ENCODE data around the gene TRIM8.
"Not testable (repeated sequence)": the region's sequence is repeated elsewhere in the genome, so short reads cannot be mapped to it uniquely, and the experiment has no call there.

TRIM8 gene

DNA sequence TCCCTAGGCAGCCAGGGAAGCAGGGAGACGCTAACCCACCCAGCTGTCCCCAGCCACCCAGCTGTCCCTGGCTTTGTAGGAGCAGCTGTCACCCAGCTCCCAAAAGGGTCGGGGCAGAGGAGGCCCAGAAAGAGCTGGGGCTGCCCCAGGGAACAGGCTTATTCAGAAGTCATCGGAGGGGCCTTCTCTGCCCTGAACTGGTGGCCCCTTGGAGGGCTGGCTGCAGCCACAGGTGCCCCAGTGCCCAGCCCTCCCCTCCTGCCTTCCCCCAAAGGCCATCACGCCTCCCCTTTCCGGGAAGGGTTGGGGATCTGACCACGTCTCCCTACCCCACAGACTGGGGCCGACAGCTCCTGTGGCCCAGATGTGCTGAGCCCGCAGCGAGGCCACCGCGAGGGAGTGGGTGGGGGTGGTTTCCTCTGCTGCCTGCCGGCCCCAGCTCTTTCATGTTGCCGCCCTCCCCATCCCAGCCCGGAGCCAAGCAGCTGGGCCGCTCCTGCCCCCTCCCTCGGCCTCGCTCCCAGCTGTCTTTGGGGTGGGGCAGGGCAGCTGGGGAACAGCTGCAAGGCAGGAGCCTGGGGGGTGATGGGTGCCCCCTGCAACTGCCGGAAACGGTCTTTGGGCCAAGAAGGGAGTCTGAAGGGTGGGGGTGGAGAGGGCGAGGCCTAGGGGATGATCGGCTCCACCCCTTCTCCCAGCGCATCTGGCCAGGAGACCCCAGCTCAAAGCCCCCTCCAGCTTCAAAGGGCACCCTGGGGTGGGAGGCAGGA lies 16.8 kb downstream of the TRIM8 start:
- Histone ChIP-seq H3K4me3 (ENCODE audit: low read length) (peak overlapping the region; percentile 59), H3K9me2 (replicated peaks; ENCODE audit: control insufficient read depth, low read length) (no peaks in the 10 kb centered on the region), H3K36me3 (ENCODE audit: control insufficient read depth, low read length) (peaks cover 27% of the 10 kb centered on the region), H4K20me1 (ENCODE audit: control insufficient read depth, insufficient read depth, low read depth, low read length) (no peaks in the 10 kb centered on the region), H3F3A (ENCODE audit: control insufficient read depth, insufficient read depth) (peaks cover 11% of the 10 kb centered on the region; the same call in 1 of the 2 replicates), H3K79me2 (ENCODE audit: control insufficient read depth, low read length) (no peaks in the 10 kb centered on the region), H3K27ac (ENCODE audit: low read depth, low read length) (peak overlapping the region; percentile 58), H3K4me2 (ENCODE audit: low read length) (peak overlapping the region; percentile 80), H3K9me3 (ENCODE audit: control insufficient read depth, insufficient read depth, low read length) (no peaks in the 10 kb centered on the region), H3K27me3 (ENCODE audit: control insufficient read depth, low read length) (no peaks in the 10 kb centered on the region), H3K4me1 (ENCODE audit: control insufficient read depth, low read length) (peaks cover 45% of the 10 kb centered on the region)
- TF ChIP-seq EZH2phosphoT487 (IDR thresholded peaks at IDR 0.05; ENCODE audit: borderline replicate concordance, low read length), result no peak
- TF ChIP-seq, protein P1, sequence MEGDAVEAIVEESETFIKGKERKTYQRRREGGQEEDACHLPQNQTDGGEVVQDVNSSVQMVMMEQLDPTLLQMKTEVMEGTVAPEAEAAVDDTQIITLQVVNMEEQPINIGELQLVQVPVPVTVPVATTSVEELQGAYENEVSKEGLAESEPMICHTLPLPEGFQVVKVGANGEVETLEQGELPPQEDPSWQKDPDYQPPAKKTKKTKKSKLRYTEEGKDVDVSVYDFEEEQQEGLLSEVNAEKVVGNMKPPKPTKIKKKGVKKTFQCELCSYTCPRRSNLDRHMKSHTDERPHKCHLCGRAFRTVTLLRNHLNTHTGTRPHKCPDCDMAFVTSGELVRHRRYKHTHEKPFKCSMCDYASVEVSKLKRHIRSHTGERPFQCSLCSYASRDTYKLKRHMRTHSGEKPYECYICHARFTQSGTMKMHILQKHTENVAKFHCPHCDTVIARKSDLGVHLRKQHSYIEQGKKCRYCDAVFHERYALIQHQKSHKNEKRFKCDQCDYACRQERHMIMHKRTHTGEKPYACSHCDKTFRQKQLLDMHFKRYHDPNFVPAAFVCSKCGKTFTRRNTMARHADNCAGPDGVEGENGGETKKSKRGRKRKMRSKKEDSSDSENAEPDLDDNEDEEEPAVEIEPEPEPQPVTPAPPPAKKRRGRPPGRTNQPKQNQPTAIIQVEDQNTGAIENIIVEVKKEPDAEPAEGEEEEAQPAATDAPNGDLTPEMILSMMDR (IDR thresholded peaks at IDR 0.05; ENCODE audit: low read depth, low read length, poor library complexity, severe bottlenecking), result no peak

DNA sequence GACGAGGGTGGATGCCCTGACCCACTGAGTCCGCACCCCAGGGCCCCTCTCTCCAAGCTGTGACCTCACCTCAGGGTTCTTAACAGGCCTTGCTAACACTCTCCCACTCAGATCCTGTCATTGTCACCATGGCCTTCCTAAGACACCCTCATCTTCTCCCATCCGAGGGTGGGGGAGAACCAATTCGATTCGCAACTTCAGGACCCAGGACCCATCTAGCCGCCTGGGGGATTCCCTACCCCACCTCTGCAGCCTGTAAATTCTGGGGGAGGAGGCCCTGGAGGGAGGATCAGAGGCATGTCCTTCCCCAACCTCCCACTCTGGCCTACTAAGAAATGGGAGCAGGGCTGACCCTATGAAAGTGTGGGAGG lies 17.4 kb downstream of the TRIM8 start:
- Histone ChIP-seq H3K27ac (ENCODE audit: low read depth, low read length) (peak overlapping the region; percentile 58), H3K9me3 (ENCODE audit: control insufficient read depth, insufficient read depth, low read length) (no peaks in the 10 kb centered on the region), H3F3A (ENCODE audit: control insufficient read depth, insufficient read depth) (peaks cover 11% of the 10 kb centered on the region; the same call in 1 of the 2 replicates), H3K4me3 (ENCODE audit: low read length) (peak overlapping the region; percentile 59; the same call in 1 of the 2 replicates), H4K20me1 (ENCODE audit: control insufficient read depth, insufficient read depth, low read depth, low read length) (no peaks in the 10 kb centered on the region), H3K79me2 (ENCODE audit: control insufficient read depth, low read length) (no peaks in the 10 kb centered on the region), H3K4me1 (ENCODE audit: control insufficient read depth, low read length) (peaks cover 45% of the 10 kb centered on the region), H3K9me2 (replicated peaks; ENCODE audit: control insufficient read depth, low read length) (no peaks in the 10 kb centered on the region), H3K27me3 (ENCODE audit: control insufficient read depth, low read length) (no peaks in the 10 kb centered on the region), H3K4me2 (ENCODE audit: low read length) (peak overlapping the region; percentile 80), H3K36me3 (ENCODE audit: control insufficient read depth, low read length) (peaks cover 21% of the 10 kb centered on the region)
- TF ChIP-seq, protein P1 (IDR thresholded peaks at IDR 0.05; ENCODE audit: low read depth, low read length, poor library complexity, severe bottlenecking), result no peak
- no peak for TF ChIP-seq EZH2phosphoT487 (IDR thresholded peaks at IDR 0.05; ENCODE audit: borderline replicate concordance, low read length)

DNA sequence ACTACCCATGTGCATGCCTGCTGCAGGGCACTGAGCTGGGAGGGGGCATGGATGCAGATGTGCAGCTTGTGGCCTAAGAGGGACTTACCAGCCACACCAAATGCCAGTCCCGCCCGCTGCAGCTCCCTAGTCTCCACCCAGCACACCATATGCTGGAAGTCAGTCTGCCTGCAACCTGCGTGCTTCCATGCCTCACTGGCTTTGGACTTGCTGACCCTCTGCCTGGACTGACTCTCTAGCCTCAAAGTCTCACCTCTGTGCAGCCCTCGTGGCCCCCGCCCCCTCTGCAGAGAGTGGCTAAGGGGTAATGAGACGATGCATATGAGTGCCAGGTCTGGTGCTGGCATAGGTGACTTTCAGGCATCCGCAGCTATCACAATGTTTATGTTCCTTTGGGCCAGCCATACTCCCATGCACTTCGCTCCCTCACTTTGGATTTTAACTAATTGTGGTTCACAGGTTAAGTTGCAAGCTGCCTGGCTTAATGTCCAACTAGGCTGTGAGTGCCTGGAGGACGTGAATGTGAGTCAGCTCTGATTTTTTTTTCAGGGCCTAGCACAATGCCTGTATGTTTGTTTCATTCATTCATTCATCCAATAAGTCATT lies 21.7 kb downstream of the TRIM8 start:
- no peak for TF ChIP-seq EZH2phosphoT487 (IDR thresholded peaks at IDR 0.05; ENCODE audit: borderline replicate concordance, low read length)
- TF ChIP-seq, protein P1 (IDR thresholded peaks at IDR 0.05; ENCODE audit: low read depth, low read length, poor library complexity, severe bottlenecking), result no peak
- no peaks in the 10 kb centered on the region for H3K9me2 ChIP-seq (replicated peaks; ENCODE audit: control insufficient read depth, low read length)
- H3K27me3 ChIP-seq (ENCODE audit: control insufficient read depth, low read length), result no peaks in the 10 kb centered on the region
- H3K4me1 ChIP-seq (ENCODE audit: control insufficient read depth, low read length), result peaks cover 13% of the 10 kb centered on the region
- H3K9me3 ChIP-seq (ENCODE audit: control insufficient read depth, insufficient read depth, low read length), result no peaks in the 10 kb centered on the region
- H3K27ac ChIP-seq (ENCODE audit: low read depth, low read length), result no peak overlapping the region
- H3F3A ChIP-seq (ENCODE audit: control insufficient read depth, insufficient read depth), result 0 out of 2 replicates have a peak, but pooled peaks cover 7% of the 10 kb centered on the region
- no peak overlapping the region for H3K4me3 ChIP-seq (ENCODE audit: low read length)
- H3K4me2 ChIP-seq (ENCODE audit: low read length), result no peak overlapping the region
- H3K36me3 ChIP-seq (ENCODE audit: control insufficient read depth, low read length), result no peaks in the 10 kb centered on the region
- no peaks in the 10 kb centered on the region for H4K20me1 ChIP-seq (ENCODE audit: control insufficient read depth, insufficient read depth, low read depth, low read length)
- no peaks in the 10 kb centered on the region for H3K79me2 ChIP-seq (ENCODE audit: control insufficient read depth, low read length)

DNA sequence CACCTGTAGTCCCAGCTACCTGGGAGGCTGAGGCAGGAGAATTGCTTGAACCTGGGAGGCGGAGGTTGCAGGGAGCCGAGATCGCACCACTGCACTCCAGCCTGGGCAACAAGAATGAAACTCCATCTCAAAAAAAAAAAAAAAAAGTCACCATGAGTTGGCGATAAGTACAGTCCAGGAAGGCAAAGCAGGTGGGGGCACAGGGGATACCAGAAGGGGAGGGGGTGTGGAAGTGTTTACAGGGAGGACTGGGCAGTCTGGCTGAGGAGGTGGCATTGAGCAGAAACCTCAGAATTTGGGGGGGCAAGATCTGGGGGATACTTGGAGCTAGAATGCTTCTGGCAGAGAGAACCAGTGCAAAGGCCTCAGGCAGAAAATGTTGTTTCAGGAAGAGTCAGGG lies 23.1 kb downstream of the TRIM8 start:
- H3K27ac ChIP-seq (ENCODE audit: low read depth, low read length); H3K79me2 ChIP-seq (ENCODE audit: control insufficient read depth, low read length); H4K20me1 ChIP-seq (ENCODE audit: control insufficient read depth, insufficient read depth, low read depth, low read length); H3K36me3 ChIP-seq (ENCODE audit: control insufficient read depth, low read length); H3K4me1 ChIP-seq (ENCODE audit: control insufficient read depth, low read length); H3K9me3 ChIP-seq (ENCODE audit: control insufficient read depth, insufficient read depth, low read length); H3K27me3 ChIP-seq (ENCODE audit: control insufficient read depth, low read length); H3K4me2 ChIP-seq (ENCODE audit: low read length); H3K9me2 ChIP-seq (replicated peaks; ENCODE audit: control insufficient read depth, low read length); H3K4me3 ChIP-seq (ENCODE audit: low read length); H3F3A ChIP-seq (ENCODE audit: control insufficient read depth, insufficient read depth): not testable (repeated sequence)
